Kidney (tissue), 14 donors: ENCODE results near the gene HSP90AA1. TPM values are rescaled to one million over a fixed set of nuclear protein-coding genes. Genes with fewer than 3 reads are reported as not detected.

Experiments
- DNase-seq, 5 donors: peaks; one replicate each; pipeline ENCODE4 v3.0.0-alpha.2; 2013 to 2020
- FAIRE-seq: peaks from 2 replicates; lab custom pipeline; 2012; peaks lifted over from hg19 to GRCh38; lab: Jason Lieb, UNC
- H3K27ac ChIP-seq, 2 donors: one replicate each; pipeline ENCODE4 v1.7.0; 2013; ENCODE audit warnings: low read depth in 2 of 2, low read length in 2 of 2, inconsistent platforms in 1 of 2
- H3K27me3 ChIP-seq: one replicate; pipeline ENCODE4 v1.7.1; 2013; ENCODE audit warnings: low read length, inconsistent platforms; ENCODE audit not compliant: control insufficient read depth, insufficient read depth
- H3K36me3 ChIP-seq, 3 donors: one replicate each; pipeline versions ENCODE4 v1.7.0 to v1.7.1; 2013; ENCODE audit warnings: low read length in 3 of 3, control low read depth in 1 of 3, inconsistent platforms in 1 of 3; ENCODE audit not compliant: insufficient read depth in 3 of 3, control insufficient read depth in 2 of 3
- H3K4me1 ChIP-seq, 3 donors: one replicate each; pipeline versions ENCODE4 v1.7.0 to v1.7.1; 2013; ENCODE audit warnings: low read length in 3 of 3, inconsistent platforms in 1 of 3, low read depth in 1 of 3; ENCODE audit not compliant: control insufficient read depth in 2 of 3, insufficient read depth in 2 of 3
- H3K4me3 ChIP-seq, 3 donors: one replicate each; pipeline versions ENCODE4 v1.7.0 to v1.8.1; 2013; ENCODE audit warnings: low read length in 3 of 3, control low read depth in 1 of 3, inconsistent platforms in 1 of 3
- H3K9ac ChIP-seq, 3 donors: one replicate each; pipeline versions ENCODE4 v1.7.0 to v1.7.1; 2013; ENCODE audit warnings: low read length in 3 of 3, control low read depth in 1 of 3, inconsistent platforms in 1 of 3
- H3K9me3 ChIP-seq, 3 donors: one replicate each; pipeline versions ENCODE4 v1.7.0 to v1.7.1; 2013; ENCODE audit warnings: low read length in 3 of 3, control low read depth in 1 of 3, inconsistent platforms in 1 of 3; ENCODE audit not compliant: control insufficient read depth in 2 of 3, insufficient read depth in 1 of 3
- intact Hi-C: fragments of 100-400 bp; cut with DNase I; formaldehyde crosslinking; loops from one replicate; pipeline ENCODE4 v1.11.1; 2022
- polyA plus RNA-seq: library from polyadenylated mRNA; stranded (reverse); fragments of 350-450 nt; fragmentation: Illumina TruSeq; extraction: RNeasy Lipid Tissue Mini Kit (QIAGEN cat#74804); gene quantifications from one replicate; pipeline ENCODE4 v1.2.3, GENCODE V29; 2014; ENCODE audit warnings: low read depth, low replicate concordance; ENCODE audit not compliant: insufficient read depth
- total RNA-seq: library from RNA; stranded (reverse); fragmentation: NEBNext Ultra II Directional; extraction: Animal tissue kit (Norgen Biotek cat#: 25700); gene quantifications from one replicate; pipeline ENCODE4 v1.2.1, GENCODE V29; 2021
- TF ChIP-seq, protein P1 (sequence below): IDR thresholded peaks from 3 replicates; pipeline ENCODE4 v1.5.1; 2012; ENCODE audit warnings: mild to moderate bottlenecking, moderate library complexity, borderline replicate concordance; ENCODE audit not compliant: insufficient read depth; ENCODE audit errors: extremely low read depth
- donor health status: control.
- donor health status: control.
- donor health status: control.
- donor health status: control.
- donor health status: control.
- donor health status: DM: yes; HTN: yes; CAD: no.
- donor health status: Normal renal cell carcinoma (clear cell type).

Gene HSP90AA1
- total and polyA plus RNA-seq, 2 donors from 2014 or later: 409 to 455 TPM

GRCh38 chr14:102095871-102096568 lies 9.2 kb upstream of the HSP90AA1 start:
- intact Hi-C loops: no loop called here
- Histone ChIP-seq H3K36me3 (no peaks in the 10 kb centered on the region), H3K4me3 (no peak overlapping the region), H3K9me3 (no peaks in the 10 kb centered on the region), H3K27ac (no peak overlapping the region), H3K4me1 (peaks cover 0 to 8% (median 5%) of the 10 kb centered on the region in 3 donors), H3K27me3 (no peaks in the 10 kb centered on the region), H3K9ac (no peak overlapping the region)
- TF ChIP-seq, protein P1, sequence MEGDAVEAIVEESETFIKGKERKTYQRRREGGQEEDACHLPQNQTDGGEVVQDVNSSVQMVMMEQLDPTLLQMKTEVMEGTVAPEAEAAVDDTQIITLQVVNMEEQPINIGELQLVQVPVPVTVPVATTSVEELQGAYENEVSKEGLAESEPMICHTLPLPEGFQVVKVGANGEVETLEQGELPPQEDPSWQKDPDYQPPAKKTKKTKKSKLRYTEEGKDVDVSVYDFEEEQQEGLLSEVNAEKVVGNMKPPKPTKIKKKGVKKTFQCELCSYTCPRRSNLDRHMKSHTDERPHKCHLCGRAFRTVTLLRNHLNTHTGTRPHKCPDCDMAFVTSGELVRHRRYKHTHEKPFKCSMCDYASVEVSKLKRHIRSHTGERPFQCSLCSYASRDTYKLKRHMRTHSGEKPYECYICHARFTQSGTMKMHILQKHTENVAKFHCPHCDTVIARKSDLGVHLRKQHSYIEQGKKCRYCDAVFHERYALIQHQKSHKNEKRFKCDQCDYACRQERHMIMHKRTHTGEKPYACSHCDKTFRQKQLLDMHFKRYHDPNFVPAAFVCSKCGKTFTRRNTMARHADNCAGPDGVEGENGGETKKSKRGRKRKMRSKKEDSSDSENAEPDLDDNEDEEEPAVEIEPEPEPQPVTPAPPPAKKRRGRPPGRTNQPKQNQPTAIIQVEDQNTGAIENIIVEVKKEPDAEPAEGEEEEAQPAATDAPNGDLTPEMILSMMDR: no peak
- DNase-seq (peak in 1 of 5 donors; percentile 11), FAIRE-seq (no peak)

DNA sequence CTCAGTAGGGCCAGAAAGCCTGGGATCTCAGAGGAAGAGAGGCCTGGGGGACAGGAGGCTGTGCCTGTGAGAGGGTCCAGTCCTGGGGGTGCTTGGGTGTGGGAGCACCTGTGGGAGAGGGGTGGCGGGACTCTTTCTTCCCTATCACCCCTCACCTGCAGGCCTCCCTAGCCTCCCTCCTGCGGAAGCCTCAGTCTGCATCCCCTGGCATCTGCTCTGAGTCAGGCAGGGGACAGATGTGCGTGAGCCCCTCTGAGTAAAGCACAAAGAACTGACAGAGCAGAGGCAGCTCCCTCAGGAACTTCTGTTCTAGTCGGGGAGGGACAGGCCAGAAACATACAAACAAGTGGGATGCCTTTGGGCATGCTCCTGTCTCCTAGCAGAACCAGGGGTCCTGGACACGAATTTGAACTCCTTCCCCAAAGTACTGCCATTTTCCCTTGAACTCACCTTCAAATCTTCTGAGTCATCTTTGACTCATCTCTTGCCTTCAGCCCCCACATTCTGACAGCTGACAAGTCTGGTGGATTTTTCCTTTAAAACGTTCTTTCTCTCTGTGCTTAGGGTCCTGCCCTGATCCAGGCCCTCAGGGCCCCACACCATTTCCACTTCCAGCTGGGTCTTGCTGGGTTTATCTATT lies 8.5 kb upstream of the HSP90AA1 start:
- no peaks in the 10 kb centered on the region for H3K36me3 ChIP-seq
- no peaks in the 10 kb centered on the region for H3K27me3 ChIP-seq
- no peak overlapping the region for H3K27ac ChIP-seq
- H3K4me1 ChIP-seq: peaks cover 0 to 8% (median 5%) of the 10 kb centered on the region in 3 donors
- no peak overlapping the region for H3K9ac ChIP-seq
- H3K4me3 ChIP-seq: no peak overlapping the region
- TF ChIP-seq, protein P1: no peak
- intact Hi-C loops: no loop called here
- no peaks in the 10 kb centered on the region for H3K9me3 ChIP-seq
- DNase-seq (no peak), FAIRE-seq (no peak)

DNA sequence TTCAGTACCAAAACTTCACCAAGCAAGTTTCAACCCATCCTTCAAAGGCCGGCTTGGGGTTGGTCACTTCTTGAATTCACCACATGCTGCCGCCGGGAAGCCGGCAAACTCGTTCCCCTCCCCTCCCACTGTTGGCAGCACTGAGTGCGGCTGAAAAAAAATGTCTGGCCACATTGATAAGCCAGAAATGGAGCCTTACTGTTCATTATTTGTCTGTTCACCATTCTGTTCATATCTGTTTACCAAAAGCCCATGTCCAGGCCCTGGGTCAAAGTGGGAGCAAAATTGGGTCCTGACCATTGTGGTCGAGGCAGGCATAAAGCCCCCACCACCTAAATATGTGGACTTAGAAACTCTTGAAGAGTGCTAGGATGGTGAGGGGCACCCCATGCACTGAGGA lies 7.3 kb upstream of the HSP90AA1 start:
- Histone ChIP-seq H3K27ac (no peak overlapping the region), H3K27me3 (no peaks in the 10 kb centered on the region), H3K4me1 (peaks cover 0 to 8% (median 5%) of the 10 kb centered on the region in 3 donors), H3K9me3 (no peaks in the 10 kb centered on the region), H3K4me3 (no peak overlapping the region), H3K9ac (no peak overlapping the region), H3K36me3 (no peaks in the 10 kb centered on the region)
- FAIRE-seq: no peak
- no peak for DNase-seq
- TF ChIP-seq, protein P1: no peak
- intact Hi-C loops: no loop called here
